Colonic mucosa (tissue), 4 donors: ENCODE data around the gene MCTP1. TPM values are rescaled to one million over a fixed set of nuclear protein-coding genes. Genes with fewer than 3 reads are reported as not detected.

Experiments used
- DNase-seq: peaks from one replicate; pipeline ENCODE4 v3.0.0-alpha.2; 2020
- H3K27ac ChIP-seq: fragments of 200-600 bp; one replicate; pipeline ENCODE4 v1.8.0; 2021
- H3K27me3 ChIP-seq: fragments of 200-600 bp; one replicate; pipeline ENCODE4 v1.8.0; 2021
- H3K36me3 ChIP-seq: fragments of 200-600 bp; one replicate; pipeline ENCODE4 v1.8.0; 2021
- H3K4me1 ChIP-seq: fragments of 200-600 bp; one replicate; pipeline ENCODE4 v1.8.0; 2021; ENCODE audit warnings: mild to moderate bottlenecking
- H3K4me3 ChIP-seq: fragments of 200-600 bp; one replicate; pipeline ENCODE4 v1.8.0; 2021
- H3K9ac ChIP-seq, 2 donors: one replicate each; pipeline ENCODE4 v1.7.0; 2013; ENCODE audit warnings: control low read depth in 2 of 2, low read depth in 2 of 2, low read length in 2 of 2
- H3K9me3 ChIP-seq: fragments of 200-600 bp; one replicate; pipeline ENCODE4 v1.8.0; 2021
- CTCF ChIP-seq: fragments of 200-600 bp; IDR thresholded peaks from one replicate; pipeline ENCODE4 v1.8.0; 2022; ENCODE audit warnings: antibody characterized with exemption, mild to moderate bottlenecking
- intact Hi-C: fragments of 100-400 bp; cut with DNase I; formaldehyde crosslinking; loops from one replicate; pipeline ENCODE4 v1.14.1; 2022
- total RNA-seq, 2 donors: library from RNA; stranded (reverse); fragmentation: NEBNext Ultra II Directional in 1 of 2; extraction: Animal tissue kit (Norgen Biotek cat#: 25700) in 1 of 2; gene quantifications; one replicate each; pipeline ENCODE4 v1.2.1, GENCODE V29; 2021
- donor health status: healthy.
- donor health status: DM: no; HTN: no; CAD: no.
- donor health status: DM: no; HTN: no; CAD: no.

Gene MCTP1
- total RNA-seq, 2 donors from 2014 or later: 2.8 to 10.3 TPM

GRCh38 chr5:95032801-95033200 is 252.1 kb downstream of the MCTP1 start:
- intact Hi-C loops: no loop called here
- no peaks in the 10 kb centered on the region for H3K36me3 ChIP-seq
- no peak overlapping the region for H3K4me3 ChIP-seq
- DNase-seq: no peak
- TF ChIP-seq CTCF: no peak
- no peak overlapping the region for H3K9ac ChIP-seq
- no peak overlapping the region for H3K27ac ChIP-seq
- H3K4me1 ChIP-seq: no peaks in the 10 kb centered on the region
- no peaks in the 10 kb centered on the region for H3K27me3 ChIP-seq
- H3K9me3 ChIP-seq: no peaks in the 10 kb centered on the region

- intact Hi-C loops: no loop called here
- H3K4me3 ChIP-seq: no peak overlapping the region
- H3K36me3 ChIP-seq: no peaks in the 10 kb centered on the region
- H3K27ac ChIP-seq: no peak overlapping the region
- no peaks in the 10 kb centered on the region for H3K27me3 ChIP-seq
- TF ChIP-seq CTCF: no peak
- H3K9me3 ChIP-seq: no peaks in the 10 kb centered on the region
- H3K4me1 ChIP-seq: no peaks in the 10 kb centered on the region
- no peak overlapping the region for H3K9ac ChIP-seq
- DNase-seq: no peak
Observed at GRCh38 chr5:95029569-95030366, 255.1 kb downstream of the MCTP1 start.

- Histone ChIP-seq H3K36me3 (no peaks in the 10 kb centered on the region), H3K27me3 (no peaks in the 10 kb centered on the region), H3K4me1 (no peaks in the 10 kb centered on the region), H3K9ac (no peak overlapping the region), H3K9me3 (no peaks in the 10 kb centered on the region), H3K4me3 (no peak overlapping the region), H3K27ac (no peak overlapping the region)
- no peak for TF ChIP-seq CTCF
- DNase-seq: no peak
- intact Hi-C loops: no loop called here
Observed at GRCh38 chr5:95027775-95028174, 257.1 kb downstream of the MCTP1 start.

GRCh38 chr5:95027151-95027721 is 257.7 kb downstream of the MCTP1 start:
- no peak for TF ChIP-seq CTCF
- Histone ChIP-seq H3K27ac (no peak overlapping the region), H3K4me1 (no peaks in the 10 kb centered on the region), H3K9me3 (no peaks in the 10 kb centered on the region), H3K36me3 (no peaks in the 10 kb centered on the region), H3K27me3 (no peaks in the 10 kb centered on the region), H3K9ac (no peak overlapping the region), H3K4me3 (no peak overlapping the region)
- intact Hi-C loops: no loop called here
- DNase-seq: no peak

GRCh38 chr5:95026718-95027117 is 258.2 kb downstream of the MCTP1 start:
- Histone ChIP-seq H3K9ac (no peak overlapping the region), H3K27me3 (no peaks in the 10 kb centered on the region), H3K27ac (no peak overlapping the region), H3K9me3 (no peaks in the 10 kb centered on the region), H3K4me1 (no peaks in the 10 kb centered on the region), H3K36me3 (no peaks in the 10 kb centered on the region), H3K4me3 (no peak overlapping the region)
- DNase-seq: no peak
- intact Hi-C loops: no loop called here
- TF ChIP-seq CTCF: no peak
